ENCODE results near the gene CMTM7. TPM values are rescaled to one million over a fixed set of nuclear protein-coding genes. Genes with fewer than 3 reads are reported as not detected.

Gene CMTM7
- total RNA-seq, 1 donor from 2014 or later, result 95.5 TPM

GRCh38 chr3:32484436-32484835 is 92.8 kb downstream of the CMTM7 start:
- Mint-ChIP-seq H3K27me3 (ENCODE audit: unreplicated experiment) (no peaks in the 10 kb centered on the region), H3K9me3 (ENCODE audit: unreplicated experiment) (no peaks in the 10 kb centered on the region), H3K36me3 (ENCODE audit: unreplicated experiment) (no peaks in the 10 kb centered on the region), H3K27ac (ENCODE audit: unreplicated experiment) (no peak overlapping the region), H3K4me3 (ENCODE audit: unreplicated experiment) (no peak overlapping the region), H3K4me1 (ENCODE audit: low read depth, unreplicated experiment) (peaks cover 3% of the 10 kb centered on the region)
- no peak for DNase-seq
- TF ChIP-seq CTCF (IDR thresholded peaks at IDR 0.05; ENCODE audit: partially characterized antibody, unreplicated experiment), result no peak

- no peak overlapping the region for H3K27ac Mint-ChIP-seq (ENCODE audit: unreplicated experiment)
- DNase-seq, result no peak
- H3K36me3 Mint-ChIP-seq (ENCODE audit: unreplicated experiment), result no peaks in the 10 kb centered on the region
- peaks cover 3% of the 10 kb centered on the region for H3K4me1 Mint-ChIP-seq (ENCODE audit: low read depth, unreplicated experiment)
- no peaks in the 10 kb centered on the region for H3K9me3 Mint-ChIP-seq (ENCODE audit: unreplicated experiment)
- no peaks in the 10 kb centered on the region for H3K27me3 Mint-ChIP-seq (ENCODE audit: unreplicated experiment)
- no peak for TF ChIP-seq CTCF (IDR thresholded peaks at IDR 0.05; ENCODE audit: partially characterized antibody, unreplicated experiment)
- H3K4me3 Mint-ChIP-seq (ENCODE audit: unreplicated experiment), result no peak overlapping the region
Measured at GRCh38 chr3:32487781-32488473, 96.3 kb downstream of the CMTM7 start.

- no peak for DNase-seq
- H3K4me3 Mint-ChIP-seq (ENCODE audit: unreplicated experiment), result no peak overlapping the region
- no peaks in the 10 kb centered on the region for H3K27me3 Mint-ChIP-seq (ENCODE audit: unreplicated experiment)
- TF ChIP-seq CTCF (IDR thresholded peaks at IDR 0.05; ENCODE audit: partially characterized antibody, unreplicated experiment), result no peak
- no peaks in the 10 kb centered on the region for H3K36me3 Mint-ChIP-seq (ENCODE audit: unreplicated experiment)
- peaks cover 3% of the 10 kb centered on the region for H3K4me1 Mint-ChIP-seq (ENCODE audit: low read depth, unreplicated experiment)
- no peaks in the 10 kb centered on the region for H3K9me3 Mint-ChIP-seq (ENCODE audit: unreplicated experiment)
- H3K27ac Mint-ChIP-seq (ENCODE audit: unreplicated experiment), result no peak overlapping the region
Measured at GRCh38 chr3:32488474-32489008, 96.9 kb downstream of the CMTM7 start.

- no peaks in the 10 kb centered on the region for H3K4me1 Mint-ChIP-seq (ENCODE audit: low read depth, unreplicated experiment)
- no peak for TF ChIP-seq CTCF (IDR thresholded peaks at IDR 0.05; ENCODE audit: partially characterized antibody, unreplicated experiment)
- DNase-seq, result no peak
- H3K36me3 Mint-ChIP-seq (ENCODE audit: unreplicated experiment), result no peaks in the 10 kb centered on the region
- no peak overlapping the region for H3K27ac Mint-ChIP-seq (ENCODE audit: unreplicated experiment)
- no peak overlapping the region for H3K4me3 Mint-ChIP-seq (ENCODE audit: unreplicated experiment)
- H3K9me3 Mint-ChIP-seq (ENCODE audit: unreplicated experiment), result no peaks in the 10 kb centered on the region
- no peaks in the 10 kb centered on the region for H3K27me3 Mint-ChIP-seq (ENCODE audit: unreplicated experiment)
Measured at GRCh38 chr3:32492684-32493436, 101.2 kb downstream of the CMTM7 start.
